ENCODE results near the gene MTG1.

GRCh38 chr10:133399123-133399601 is 5.2 kb downstream of the MTG1 start:
- TF ChIP-seq EZH2 (IDR thresholded peaks at IDR 0.05; ENCODE audit: borderline replicate concordance, low read length): no peak
- no peak for TF ChIP-seq CTCF (IDR thresholded peaks at IDR 0.05; ENCODE audit: low read length)
